ENCODE measurements around the gene TYSND1. TPM values are rescaled to one million over a fixed set of nuclear protein-coding genes. Genes with fewer than 3 reads are reported as not detected.
A peak's percentile ranks its signal among the peaks of the same experiment; 100 is the strongest.

TYSND1 gene, protein sequence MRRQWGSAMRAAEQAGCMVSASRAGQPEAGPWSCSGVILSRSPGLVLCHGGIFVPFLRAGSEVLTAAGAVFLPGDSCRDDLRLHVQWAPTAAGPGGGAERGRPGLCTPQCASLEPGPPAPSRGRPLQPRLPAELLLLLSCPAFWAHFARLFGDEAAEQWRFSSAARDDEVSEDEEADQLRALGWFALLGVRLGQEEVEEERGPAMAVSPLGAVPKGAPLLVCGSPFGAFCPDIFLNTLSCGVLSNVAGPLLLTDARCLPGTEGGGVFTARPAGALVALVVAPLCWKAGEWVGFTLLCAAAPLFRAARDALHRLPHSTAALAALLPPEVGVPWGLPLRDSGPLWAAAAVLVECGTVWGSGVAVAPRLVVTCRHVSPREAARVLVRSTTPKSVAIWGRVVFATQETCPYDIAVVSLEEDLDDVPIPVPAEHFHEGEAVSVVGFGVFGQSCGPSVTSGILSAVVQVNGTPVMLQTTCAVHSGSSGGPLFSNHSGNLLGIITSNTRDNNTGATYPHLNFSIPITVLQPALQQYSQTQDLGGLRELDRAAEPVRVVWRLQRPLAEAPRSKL
- total RNA-seq (2022) (14.6 and 16.5 TPM in 2 replicates), Bru-seq, nascent RNA (percentile 67 among the genes with signal in this experiment), BruChase-seq, experiment 1, labeled RNA remaining after a 6-hour chase (percentile 76 among the genes with signal in this experiment), BruChase-seq, experiment 2, labeled RNA remaining after a 2-hour chase (percentile 71 among the genes with signal in this experiment)
- long read RNA-seq, transcript TYSND1-204 (3 exons, 3,341 nt), result minor isoform, 5 of 116 reads
- long read RNA-seq, transcript TYSND1-201 (4 exons, 3,644 nt), result major isoform, 81 of 116 reads
- long read RNA-seq, partial matches to known transcripts, result 4 of 116 reads
- long read RNA-seq, other reads (novel, unspliced or antisense), result 20 of 116 reads

DNA sequence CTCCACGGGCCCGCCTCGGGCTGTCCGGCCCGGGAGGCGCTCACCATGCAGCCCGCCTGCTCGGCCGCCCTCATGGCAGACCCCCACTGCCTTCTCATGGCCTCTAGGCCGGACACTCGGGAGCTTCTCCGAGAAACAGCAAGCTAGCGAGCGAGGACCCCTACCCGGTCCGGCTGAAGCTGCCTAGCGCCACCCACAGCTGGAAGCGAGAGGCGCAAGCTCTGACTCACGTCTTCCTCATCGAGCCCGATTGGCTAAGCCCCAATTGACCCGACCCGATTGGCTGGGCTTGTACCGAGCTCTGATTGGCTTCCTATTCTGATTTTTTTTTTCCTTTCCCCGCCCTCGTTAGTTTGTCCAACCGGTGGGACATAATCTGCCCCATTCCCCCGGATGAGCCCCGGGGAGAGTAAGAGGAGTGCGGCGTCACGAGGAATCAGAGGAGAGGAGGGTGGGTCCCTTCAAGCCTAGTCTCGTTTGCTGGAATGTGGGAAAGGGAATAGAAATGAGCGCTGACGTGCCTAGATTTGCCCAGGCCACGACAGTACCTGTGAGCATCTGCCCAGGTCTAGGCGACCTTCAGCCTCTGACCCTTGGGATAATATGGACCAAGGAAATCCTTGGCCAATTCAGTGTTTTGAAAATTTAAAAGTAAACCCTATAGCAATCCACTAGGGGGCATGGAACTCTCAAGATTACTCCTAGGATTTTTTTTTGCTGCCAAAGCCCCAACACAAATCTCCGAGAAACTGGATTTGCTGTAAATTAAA is at the start of gene TYSND1:
TYSND1 (minus strand) TSS at position 212 of the 770 bp plus-strand sequence; CDS start at position 98, 114 bp downstream.
- BruUV-seq (replicated peaks), result TSS peak; percentile 85
- Mint-ChIP-seq H3K9me3 (ENCODE audit: unreplicated experiment) (no peaks in the 10 kb centered on the region), H3K4me3 (ENCODE audit: unreplicated experiment) (peak within 1 kb of the TSS; percentile 80), H3K4me1 (ENCODE audit: insufficient read depth, unreplicated experiment) (peaks cover 14% of the 10 kb centered on the region), H3K27me3 (ENCODE audit: insufficient read depth, unreplicated experiment) (no peaks in the 10 kb centered on the region), H3K27ac (ENCODE audit: low read depth, unreplicated experiment) (peak within 1 kb of the TSS; percentile 87), H3K36me3 (ENCODE audit: insufficient read depth, unreplicated experiment) (peaks cover 51% of the 10 kb centered on the region)
- ChIA-PET POLR2A (interaction anchor here (0.6 to 5.0 kb wide), 43 partner anchors 8 to 1818 kb away, joined by 3 to 79 read pairs (median 4); partner anchors contain the start of genes AIFM2, EIF4EBP2, PPA1 and SAR1A), CTCF (interaction anchor here (0.6 to 8.2 kb wide), 48 partner anchors 9 to 1197 kb away, joined by 3 to 75 read pairs (median 4); partner anchors contain the start of genes LRRC20, PPA1 and SAR1A)
- intact Hi-C loops (cut with micrococcal nuclease), result loop anchor here (1.0 to 2.0 kb wide), 5 partner anchors 30 to 241 kb away; no protein-coding TSS in a partner anchor
- TF ChIP-seq, protein P1, sequence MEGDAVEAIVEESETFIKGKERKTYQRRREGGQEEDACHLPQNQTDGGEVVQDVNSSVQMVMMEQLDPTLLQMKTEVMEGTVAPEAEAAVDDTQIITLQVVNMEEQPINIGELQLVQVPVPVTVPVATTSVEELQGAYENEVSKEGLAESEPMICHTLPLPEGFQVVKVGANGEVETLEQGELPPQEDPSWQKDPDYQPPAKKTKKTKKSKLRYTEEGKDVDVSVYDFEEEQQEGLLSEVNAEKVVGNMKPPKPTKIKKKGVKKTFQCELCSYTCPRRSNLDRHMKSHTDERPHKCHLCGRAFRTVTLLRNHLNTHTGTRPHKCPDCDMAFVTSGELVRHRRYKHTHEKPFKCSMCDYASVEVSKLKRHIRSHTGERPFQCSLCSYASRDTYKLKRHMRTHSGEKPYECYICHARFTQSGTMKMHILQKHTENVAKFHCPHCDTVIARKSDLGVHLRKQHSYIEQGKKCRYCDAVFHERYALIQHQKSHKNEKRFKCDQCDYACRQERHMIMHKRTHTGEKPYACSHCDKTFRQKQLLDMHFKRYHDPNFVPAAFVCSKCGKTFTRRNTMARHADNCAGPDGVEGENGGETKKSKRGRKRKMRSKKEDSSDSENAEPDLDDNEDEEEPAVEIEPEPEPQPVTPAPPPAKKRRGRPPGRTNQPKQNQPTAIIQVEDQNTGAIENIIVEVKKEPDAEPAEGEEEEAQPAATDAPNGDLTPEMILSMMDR (IDR thresholded peaks at IDR 0.05; ENCODE audit: unreplicated experiment), result peak; percentile 65
- DNase-seq (ENCODE audit: unreplicated experiment), result peak; percentile 99

DNA sequence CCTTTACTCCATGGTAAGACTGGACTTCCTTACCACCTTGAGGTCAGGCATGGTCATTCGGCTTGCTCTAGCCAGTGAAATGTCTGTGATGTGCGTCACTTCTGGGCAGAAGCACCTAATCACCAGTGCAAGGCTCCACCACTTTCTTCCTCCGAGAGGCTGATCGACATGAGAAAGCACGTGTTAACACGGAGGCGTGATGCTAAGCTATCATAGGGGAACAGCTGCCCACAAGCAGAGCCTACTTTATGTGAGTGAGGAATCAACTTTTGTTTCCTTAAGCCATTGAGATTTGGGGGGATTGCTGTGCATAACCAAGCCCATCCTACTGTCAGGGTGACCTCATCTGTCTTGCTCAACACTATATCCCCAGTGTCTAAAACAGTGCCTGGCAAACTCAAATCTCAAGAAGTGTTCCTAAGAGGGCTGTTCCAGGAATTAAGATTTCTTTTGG is 46.9 kb upstream of the TYSND1 start:
- peak overlapping the region; percentile 73 for H3K27ac Mint-ChIP-seq (ENCODE audit: low read depth, unreplicated experiment)
- H3K4me3 Mint-ChIP-seq (ENCODE audit: unreplicated experiment), result no peak overlapping the region
- H3K27me3 Mint-ChIP-seq (ENCODE audit: insufficient read depth, unreplicated experiment), result no peaks in the 10 kb centered on the region
- peaks cover 41% of the 10 kb centered on the region for H3K4me1 Mint-ChIP-seq (ENCODE audit: insufficient read depth, unreplicated experiment)
- ChIA-PET POLR2A (interaction anchor here (0.6 to 6.4 kb wide), 18 partner anchors 9 to 270 kb away, joined by 3 to 153 read pairs (median 6); partner anchors contain the start of genes EIF4EBP2, PPA1, SAR1A and TYSND1), CTCF (interaction anchor here (0.7 to 3.9 kb wide), 12 partner anchors 23 to 212 kb away, joined by 3 to 17 read pairs (median 4); partner anchors contain the start of genes SAR1A and TYSND1)
- peaks cover 38% of the 10 kb centered on the region for H3K36me3 Mint-ChIP-seq (ENCODE audit: insufficient read depth, unreplicated experiment)
- intact Hi-C loops (cut with micrococcal nuclease), result no loop called here
- H3K9me3 Mint-ChIP-seq (ENCODE audit: unreplicated experiment), result no peaks in the 10 kb centered on the region
- BruUV-seq (replicated peaks), result no TSS peak
- TF ChIP-seq, protein P1 (IDR thresholded peaks at IDR 0.05; ENCODE audit: unreplicated experiment), result no peak
- DNase-seq (ENCODE audit: unreplicated experiment), result peak; percentile 90

- Mint-ChIP-seq H3K4me1 (ENCODE audit: insufficient read depth, unreplicated experiment) (peaks cover 41% of the 10 kb centered on the region), H3K27me3 (ENCODE audit: insufficient read depth, unreplicated experiment) (no peaks in the 10 kb centered on the region), H3K36me3 (ENCODE audit: insufficient read depth, unreplicated experiment) (peaks cover 28% of the 10 kb centered on the region), H3K27ac (ENCODE audit: low read depth, unreplicated experiment) (peak overlapping the region; percentile 73), H3K4me3 (ENCODE audit: unreplicated experiment) (peak overlapping the region; percentile 16), H3K9me3 (ENCODE audit: unreplicated experiment) (no peaks in the 10 kb centered on the region)
- BruUV-seq (replicated peaks), result no TSS peak
- intact Hi-C loops (cut with micrococcal nuclease), result loop anchor here (1.0 kb wide), 1 partner anchor 46 kb away; the partner anchor contains the start of gene TYSND1
- CTCF ChIA-PET, result interaction anchor here (0.6 to 3.9 kb wide), 13 partner anchors 17 to 213 kb away, joined by 3 to 17 read pairs (median 4); partner anchors contain the start of genes SAR1A and TYSND1
- peak; percentile 93 for DNase-seq (ENCODE audit: unreplicated experiment)
- TF ChIP-seq, protein P1 (IDR thresholded peaks at IDR 0.05; ENCODE audit: unreplicated experiment), result no peak
- POLR2A ChIA-PET, result interaction anchor here (0.8 to 6.4 kb wide), 23 partner anchors 8 to 213 kb away, joined by 3 to 153 read pairs (median 5); partner anchors contain the start of genes EIF4EBP2, PPA1, SAR1A and TYSND1
Measured at GRCh38 chr10:70192326-70192968, 45.9 kb upstream of the TYSND1 start.
